OCI-LY1 (cell line): Measurements from ENCODE around the gene PTPN23.

Source experiments
- H2AFZ ChIP-seq: fragments of 200-600 bp; sonication (generic), shearing (Covaris generic); 2 replicates; pipeline ENCODE4 v1.6.0; 2014; ENCODE audit warnings: antibody characterized with exemption, mild to moderate bottlenecking, low read length
- H3F3A ChIP-seq: fragments of 200-600 bp; sonication (generic), shearing (Covaris generic); 2 replicates; pipeline ENCODE4 v1.6.0; 2014; ENCODE audit warnings: mild to moderate bottlenecking, antibody characterized with exemption, low read length, moderate library complexity; ENCODE audit not compliant: insufficient read depth
- H3K27ac ChIP-seq: fragments of 200-600 bp; sonication (generic); 2 replicates; pipeline ENCODE4 v1.5.1; 2014; ENCODE audit warnings: low read length, mixed run types, mild to moderate bottlenecking, low read depth; ENCODE audit not compliant: poor library complexity, severe bottlenecking
- H3K27me3 ChIP-seq: fragments of 200-600 bp; sonication (generic); 2 replicates; pipeline ENCODE4 v1.6.0; 2014; ENCODE audit warnings: antibody characterized with exemption, mild to moderate bottlenecking, low read length, moderate library complexity; ENCODE audit not compliant: insufficient read depth
- H3K36me3 ChIP-seq: fragments of 200-600 bp; sonication (generic); 2 replicates; pipeline ENCODE4 v1.6.1; 2014; ENCODE audit warnings: mild to moderate bottlenecking, antibody characterized with exemption, low read length, moderate library complexity, mixed read lengths; ENCODE audit not compliant: insufficient read depth
- H3K4me1 ChIP-seq: fragments of 200-600 bp; sonication (generic); 2 replicates; pipeline ENCODE4 v1.5.1; 2014; ENCODE audit warnings: mild to moderate bottlenecking, low read length, moderate library complexity; ENCODE audit not compliant: insufficient read depth, severe bottlenecking
- H3K4me2 ChIP-seq: fragments of 200-600 bp; sonication (generic), shearing (Covaris generic); 2 replicates; pipeline ENCODE4 v1.6.1; 2014; ENCODE audit warnings: low read length
- H3K4me3 ChIP-seq: fragments of 200-600 bp; sonication (generic); 2 replicates; pipeline ENCODE4 v1.5.1; 2014; ENCODE audit warnings: low read length, low read depth, mild to moderate bottlenecking, mixed read lengths; ENCODE audit not compliant: poor library complexity, severe bottlenecking
- H3K79me2 ChIP-seq: fragments of 200-600 bp; shearing (Covaris generic); 2 replicates; pipeline ENCODE4 v1.6.1; 2016; ENCODE audit warnings: mixed run types, low read length, mixed read lengths; ENCODE audit not compliant: insufficient read depth
- H3K9ac ChIP-seq: fragments of 200-600 bp; sonication (generic), shearing (Covaris generic); 2 replicates; pipeline ENCODE4 v1.6.1; 2014; ENCODE audit warnings: mild to moderate bottlenecking, low read length, mixed read lengths
- H3K9me2 ChIP-seq: fragments of 200-600 bp; sonication (generic), shearing (Covaris generic); 2 replicates; pipeline ENCODE4 v1.6.1; 2014; ENCODE audit warnings: low read depth, mild to moderate bottlenecking, low read length, mixed read lengths
- H3K9me3 ChIP-seq: fragments of 200-600 bp; shearing (Covaris generic); 2 replicates; pipeline ENCODE4 v1.6.1; 2014; ENCODE audit warnings: low read length, mixed read lengths
- H4K20me1 ChIP-seq: fragments of 200-600 bp; sonication (generic), shearing (Covaris generic); 2 replicates; pipeline ENCODE4 v1.6.0; 2016; ENCODE audit warnings: mild to moderate bottlenecking, low read length; ENCODE audit not compliant: insufficient read depth
- EZH2 ChIP-seq: fragments of 200-600 bp; sonication (generic), shearing (Covaris generic); IDR thresholded peaks from 2 replicates; pipeline ENCODE4 v1.8.0; 2017; ENCODE audit warnings: borderline replicate concordance, mixed run types, mild to moderate bottlenecking, antibody characterized with exemption, low read length, moderate library complexity, mixed read lengths
- TF ChIP-seq, protein P1 (sequence below): fragments of 200-600 bp; sonication (generic), shearing (Covaris generic); IDR thresholded peaks from 2 replicates; pipeline ENCODE4 v1.5.1; 2017; ENCODE audit warnings: mild to moderate bottlenecking, antibody characterized with exemption, low read length, moderate library complexity, mixed read lengths

Gene PTPN23

DNA sequence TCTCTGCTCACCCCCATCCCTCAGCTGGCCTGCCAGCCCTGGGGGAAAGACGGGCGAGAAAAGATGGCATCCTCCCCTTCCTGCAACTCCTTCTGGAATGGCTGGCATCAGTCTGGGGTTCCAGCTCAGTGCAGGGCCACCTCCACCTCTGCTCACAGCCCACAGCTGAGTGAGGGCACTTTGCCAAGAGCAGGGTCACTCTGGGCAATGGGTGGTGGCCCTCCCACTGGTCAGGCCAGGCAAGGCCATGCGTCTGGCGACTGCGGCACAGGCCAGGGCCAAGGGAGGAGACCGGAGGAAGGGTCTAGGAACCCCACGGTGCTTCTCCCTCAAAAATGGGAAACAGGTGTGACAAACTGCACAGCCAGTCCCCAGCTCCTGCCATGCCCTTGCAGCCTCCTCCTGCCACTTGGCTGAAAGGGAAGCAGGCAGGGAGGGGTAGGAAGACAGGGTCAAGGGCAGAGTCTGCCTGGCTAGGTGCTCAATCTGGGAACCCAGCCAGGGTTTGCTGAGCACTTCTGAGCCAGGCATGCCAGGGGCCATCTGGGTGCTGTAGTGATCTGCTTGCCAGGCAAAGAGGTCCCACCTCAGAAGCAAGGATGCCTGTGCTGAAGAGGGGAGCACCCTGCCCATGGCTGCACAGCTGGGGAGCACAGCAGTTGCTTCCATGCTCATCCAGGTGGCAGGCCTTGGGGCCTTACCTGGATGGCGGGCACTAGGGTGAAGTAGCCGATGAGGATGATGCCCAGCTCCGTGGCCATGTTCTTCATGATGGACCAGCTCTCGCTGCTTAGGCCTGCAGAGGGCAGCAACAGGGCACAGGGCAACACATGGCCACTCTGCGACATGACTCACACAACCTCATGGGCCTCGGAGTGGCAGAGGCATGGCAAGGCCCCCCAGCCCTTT lies 41.2 kb downstream of the PTPN23 start:
- no peaks in the 10 kb centered on the region for H3F3A ChIP-seq
- H3K27ac ChIP-seq: peak overlapping the region; percentile 76
- H3K36me3 ChIP-seq: peaks cover 54% of the 10 kb centered on the region; the same call in 1 of the 2 replicates
- H3K4me3 ChIP-seq: peak overlapping the region; percentile 33
- no peaks in the 10 kb centered on the region for H3K9me3 ChIP-seq
- no peak overlapping the region for H2AFZ ChIP-seq
- peak overlapping the region; percentile 58 for H3K4me2 ChIP-seq
- peak overlapping the region; percentile 69 for H3K9ac ChIP-seq
- H4K20me1 ChIP-seq: no peaks in the 10 kb centered on the region
- H3K79me2 ChIP-seq: no peaks in the 10 kb centered on the region
- TF ChIP-seq, protein P1, sequence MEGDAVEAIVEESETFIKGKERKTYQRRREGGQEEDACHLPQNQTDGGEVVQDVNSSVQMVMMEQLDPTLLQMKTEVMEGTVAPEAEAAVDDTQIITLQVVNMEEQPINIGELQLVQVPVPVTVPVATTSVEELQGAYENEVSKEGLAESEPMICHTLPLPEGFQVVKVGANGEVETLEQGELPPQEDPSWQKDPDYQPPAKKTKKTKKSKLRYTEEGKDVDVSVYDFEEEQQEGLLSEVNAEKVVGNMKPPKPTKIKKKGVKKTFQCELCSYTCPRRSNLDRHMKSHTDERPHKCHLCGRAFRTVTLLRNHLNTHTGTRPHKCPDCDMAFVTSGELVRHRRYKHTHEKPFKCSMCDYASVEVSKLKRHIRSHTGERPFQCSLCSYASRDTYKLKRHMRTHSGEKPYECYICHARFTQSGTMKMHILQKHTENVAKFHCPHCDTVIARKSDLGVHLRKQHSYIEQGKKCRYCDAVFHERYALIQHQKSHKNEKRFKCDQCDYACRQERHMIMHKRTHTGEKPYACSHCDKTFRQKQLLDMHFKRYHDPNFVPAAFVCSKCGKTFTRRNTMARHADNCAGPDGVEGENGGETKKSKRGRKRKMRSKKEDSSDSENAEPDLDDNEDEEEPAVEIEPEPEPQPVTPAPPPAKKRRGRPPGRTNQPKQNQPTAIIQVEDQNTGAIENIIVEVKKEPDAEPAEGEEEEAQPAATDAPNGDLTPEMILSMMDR: peak; percentile 33; the same call in 1 of the 2 replicates
- no peak for TF ChIP-seq EZH2
- H3K9me2 ChIP-seq: no peaks in the 10 kb centered on the region
- H3K4me1 ChIP-seq: peaks cover 19% of the 10 kb centered on the region
- H3K27me3 ChIP-seq: no peaks in the 10 kb centered on the region

DNA sequence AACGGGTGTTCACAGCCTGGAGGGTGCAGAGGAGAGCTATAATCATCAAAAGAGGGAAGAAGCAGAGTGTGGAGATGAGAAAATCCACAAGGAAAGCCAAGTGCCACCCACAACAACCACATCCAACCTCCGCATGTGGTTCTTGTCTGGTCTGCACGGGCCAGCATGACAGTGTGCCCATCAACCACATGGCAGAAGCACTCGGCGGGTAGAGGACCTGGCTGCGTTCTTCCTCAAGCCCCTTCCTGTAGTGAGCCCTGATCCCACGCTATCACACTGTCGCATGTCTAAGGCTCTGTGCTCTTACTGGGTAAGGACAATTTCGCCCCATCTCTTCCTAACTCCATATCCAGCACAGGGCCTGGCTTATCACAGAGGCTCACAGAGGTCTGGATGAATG lies 41.9 kb downstream of the PTPN23 start:
- H3F3A ChIP-seq: no peaks in the 10 kb centered on the region
- H3K4me1 ChIP-seq: peaks cover 19% of the 10 kb centered on the region
- no peaks in the 10 kb centered on the region for H3K9me2 ChIP-seq
- no peak overlapping the region for H3K27ac ChIP-seq
- no peak overlapping the region for H2AFZ ChIP-seq
- H3K27me3 ChIP-seq: no peaks in the 10 kb centered on the region
- H3K4me2 ChIP-seq: no peak overlapping the region
- H3K36me3 ChIP-seq: peaks cover 56% of the 10 kb centered on the region; the same call in 1 of the 2 replicates
- H3K9me3 ChIP-seq: no peaks in the 10 kb centered on the region
- H3K9ac ChIP-seq: no peak overlapping the region
- TF ChIP-seq EZH2: no peak
- TF ChIP-seq, protein P1: no peak
- H3K79me2 ChIP-seq: no peaks in the 10 kb centered on the region
- no peak overlapping the region for H3K4me3 ChIP-seq
- no peaks in the 10 kb centered on the region for H4K20me1 ChIP-seq

DNA sequence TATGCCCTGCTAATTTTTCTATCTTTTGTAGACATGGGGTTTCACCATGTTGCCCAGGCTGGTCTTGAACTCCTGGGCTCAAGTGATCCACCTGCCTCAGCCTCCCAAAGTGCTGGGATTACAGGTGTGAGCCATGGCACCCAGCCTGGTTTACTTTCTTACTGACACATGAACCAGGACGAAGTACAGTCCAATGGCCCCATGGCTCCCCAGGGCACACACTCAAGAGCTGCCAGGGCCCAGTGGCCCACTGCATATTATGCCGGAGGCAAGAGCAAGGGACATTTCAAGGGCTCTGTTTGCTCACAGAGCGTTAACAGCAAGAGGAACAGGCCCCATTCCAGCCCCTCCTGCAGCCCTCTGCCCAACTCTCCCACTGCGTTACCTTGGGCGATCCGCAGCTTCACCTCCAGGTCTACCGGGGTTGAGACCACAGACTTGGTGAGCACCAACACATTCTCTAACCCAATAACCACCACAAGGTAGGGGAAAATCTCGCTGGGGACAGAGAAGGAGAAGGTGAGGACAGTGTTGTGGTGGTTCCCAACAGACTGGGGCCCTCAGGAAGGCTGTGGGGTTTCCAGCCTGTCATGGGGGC lies 42.8 kb downstream of the PTPN23 start:
- no peaks in the 10 kb centered on the region for H3F3A ChIP-seq
- TF ChIP-seq, protein P1: no peak
- no peak for TF ChIP-seq EZH2
- H3K27me3 ChIP-seq: no peaks in the 10 kb centered on the region
- no peak overlapping the region for H3K9ac ChIP-seq
- no peak overlapping the region for H3K4me2 ChIP-seq
- H3K27ac ChIP-seq: no peak overlapping the region
- H2AFZ ChIP-seq: no peak overlapping the region
- H4K20me1 ChIP-seq: no peaks in the 10 kb centered on the region
- no peak overlapping the region for H3K4me3 ChIP-seq
- H3K4me1 ChIP-seq: peaks cover 19% of the 10 kb centered on the region
- H3K9me3 ChIP-seq: no peaks in the 10 kb centered on the region
- no peaks in the 10 kb centered on the region for H3K9me2 ChIP-seq
- peaks cover 62% of the 10 kb centered on the region; the same call in 1 of the 2 replicates for H3K36me3 ChIP-seq
- H3K79me2 ChIP-seq: no peaks in the 10 kb centered on the region
